DND-41 (cell line): ENCODE data around the gene GATAD2B.

ENCODE experiments used
- ATAC-seq: fragments of 200-7000 bp; cut with Tn5 transposase; 3 replicates; pipeline ENCODE4 v1.9.1; 2021; ENCODE audit warnings: low read depth; ENCODE audit not compliant: insufficient read depth
- DNase-seq: peaks from one replicate; pipeline ENCODE4 v3.0.0-alpha.2; 2020
- H2AFZ ChIP-seq: 2 replicates; pipeline ENCODE4 v1.6.0; 2012; ENCODE audit warnings: low read depth, low read length
- H3K27ac ChIP-seq: 2 replicates; pipeline ENCODE4 v1.5.1; 2012; ENCODE audit warnings: low read length, inconsistent platforms
- H3K27me3 ChIP-seq: fragments of 200-600 bp; sonication (generic); 2 replicates; pipeline ENCODE4 v1.6.0; 2012; ENCODE audit warnings: low read length, mild to moderate bottlenecking, inconsistent platforms; ENCODE audit not compliant: insufficient read depth, poor library complexity
- H3K36me3 ChIP-seq: 2 replicates; pipeline ENCODE4 v1.5.1; 2012; ENCODE audit warnings: low read length, inconsistent platforms; ENCODE audit not compliant: insufficient read depth
- H3K4me1 ChIP-seq: 2 replicates; pipeline ENCODE4 v1.5.1; 2012; ENCODE audit warnings: mild to moderate bottlenecking, low read length; ENCODE audit not compliant: insufficient read depth
- H3K4me2 ChIP-seq: 2 replicates; pipeline ENCODE4 v1.6.0; 2012; ENCODE audit warnings: mild to moderate bottlenecking, moderate library complexity, low read length, inconsistent platforms; ENCODE audit not compliant: insufficient read depth
- H3K4me3 ChIP-seq, 2 experiments: fragments of 200-600 bp in 1 of 2; shearing (Covaris generic) in 1 of 2; 2 replicates each; pipeline ENCODE4 v1.5.1; 2012 to 2016; ENCODE audit warnings: inconsistent platforms in 2 of 2, low read length in 2 of 2, mild to moderate bottlenecking in 2 of 2, low read depth in 1 of 2, moderate library complexity in 1 of 2
- H3K79me2 ChIP-seq: 2 replicates; pipeline ENCODE4 v1.6.0; 2012; ENCODE audit warnings: low read length, inconsistent platforms; ENCODE audit not compliant: insufficient read depth
- H3K9ac ChIP-seq: 2 replicates; pipeline ENCODE4 v1.6.0; 2012; ENCODE audit warnings: low read depth, mild to moderate bottlenecking, inconsistent platforms, low read length, moderate library complexity
- H3K9me3 ChIP-seq: 2 replicates; pipeline ENCODE4 v1.5.1; 2012; ENCODE audit warnings: low read length, moderate library complexity, mild to moderate bottlenecking, inconsistent platforms; ENCODE audit not compliant: insufficient read depth, severe bottlenecking
- H4K20me1 ChIP-seq: 2 replicates; pipeline ENCODE4 v1.6.0; 2012; ENCODE audit warnings: low read length; ENCODE audit not compliant: insufficient read depth
- EZH2 ChIP-seq: IDR thresholded peaks from 3 replicates; pipeline ENCODE4 v1.6.1; 2012; ENCODE audit warnings: borderline replicate concordance, low read depth, mild to moderate bottlenecking, moderate library complexity, low read length, inconsistent platforms; ENCODE audit not compliant: severe bottlenecking
- TF ChIP-seq, protein P1 (sequence below): IDR thresholded peaks from 2 replicates; pipeline ENCODE4 v1.5.1; 2012; ENCODE audit warnings: borderline replicate concordance, low read length, moderate library complexity, mild to moderate bottlenecking; ENCODE audit not compliant: poor library complexity, severe bottlenecking; ENCODE audit errors: extremely low read depth

Gene GATAD2B

DNA sequence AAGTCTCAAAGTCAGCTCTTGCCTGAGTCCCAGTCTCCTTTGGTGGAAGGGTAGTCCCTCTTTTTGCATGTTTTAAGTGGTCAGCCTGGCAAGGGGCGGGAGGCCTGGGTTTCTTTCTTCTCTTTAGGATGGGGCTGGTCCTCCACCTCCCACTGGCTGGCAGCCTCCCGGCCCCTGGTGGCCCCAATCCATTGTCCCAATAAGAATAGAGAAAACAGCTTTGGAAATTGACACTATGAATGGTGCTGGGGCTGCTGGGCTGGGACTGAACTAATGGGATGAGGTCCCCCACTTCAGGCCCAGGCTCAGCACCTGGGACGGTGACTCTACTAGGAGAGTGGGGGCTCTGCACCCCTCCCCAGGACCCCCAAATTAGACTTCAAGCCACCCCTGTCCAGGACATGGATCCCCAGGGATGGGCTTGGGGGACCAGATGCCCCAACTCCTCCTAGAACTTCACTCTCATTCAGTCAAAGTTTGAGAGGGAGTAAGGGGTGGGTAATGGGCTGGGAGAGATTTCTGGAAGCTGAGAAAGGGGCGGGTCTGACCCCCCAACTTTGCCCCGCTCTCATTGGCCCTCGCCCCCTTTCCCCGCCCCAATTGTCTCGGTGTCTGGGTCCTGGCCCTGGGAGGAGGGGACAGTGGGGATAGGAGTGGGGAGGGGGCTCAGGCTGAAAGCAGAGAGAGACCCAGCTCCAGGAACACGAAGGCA lies 129.4 kb downstream of the GATAD2B start:
- no peaks in the 10 kb centered on the region for H3K79me2 ChIP-seq
- no peak overlapping the region for H3K4me3 ChIP-seq
- no peaks in the 10 kb centered on the region for H4K20me1 ChIP-seq
- H3K9ac ChIP-seq: no peak overlapping the region
- TF ChIP-seq, protein P1, sequence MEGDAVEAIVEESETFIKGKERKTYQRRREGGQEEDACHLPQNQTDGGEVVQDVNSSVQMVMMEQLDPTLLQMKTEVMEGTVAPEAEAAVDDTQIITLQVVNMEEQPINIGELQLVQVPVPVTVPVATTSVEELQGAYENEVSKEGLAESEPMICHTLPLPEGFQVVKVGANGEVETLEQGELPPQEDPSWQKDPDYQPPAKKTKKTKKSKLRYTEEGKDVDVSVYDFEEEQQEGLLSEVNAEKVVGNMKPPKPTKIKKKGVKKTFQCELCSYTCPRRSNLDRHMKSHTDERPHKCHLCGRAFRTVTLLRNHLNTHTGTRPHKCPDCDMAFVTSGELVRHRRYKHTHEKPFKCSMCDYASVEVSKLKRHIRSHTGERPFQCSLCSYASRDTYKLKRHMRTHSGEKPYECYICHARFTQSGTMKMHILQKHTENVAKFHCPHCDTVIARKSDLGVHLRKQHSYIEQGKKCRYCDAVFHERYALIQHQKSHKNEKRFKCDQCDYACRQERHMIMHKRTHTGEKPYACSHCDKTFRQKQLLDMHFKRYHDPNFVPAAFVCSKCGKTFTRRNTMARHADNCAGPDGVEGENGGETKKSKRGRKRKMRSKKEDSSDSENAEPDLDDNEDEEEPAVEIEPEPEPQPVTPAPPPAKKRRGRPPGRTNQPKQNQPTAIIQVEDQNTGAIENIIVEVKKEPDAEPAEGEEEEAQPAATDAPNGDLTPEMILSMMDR: no peak
- TF ChIP-seq EZH2: no peak
- ATAC-seq (no peak), DNase-seq (no peak)
- H3K4me1 ChIP-seq: peaks cover 3% of the 10 kb centered on the region; the same call in 1 of the 2 replicates
- no peaks in the 10 kb centered on the region for H3K9me3 ChIP-seq
- no peaks in the 10 kb centered on the region for H3K27me3 ChIP-seq
- H3K4me2 ChIP-seq: no peak overlapping the region
- H3K36me3 ChIP-seq: no peaks in the 10 kb centered on the region
- H2AFZ ChIP-seq: no peak overlapping the region
- no peak overlapping the region for H3K27ac ChIP-seq

DNA sequence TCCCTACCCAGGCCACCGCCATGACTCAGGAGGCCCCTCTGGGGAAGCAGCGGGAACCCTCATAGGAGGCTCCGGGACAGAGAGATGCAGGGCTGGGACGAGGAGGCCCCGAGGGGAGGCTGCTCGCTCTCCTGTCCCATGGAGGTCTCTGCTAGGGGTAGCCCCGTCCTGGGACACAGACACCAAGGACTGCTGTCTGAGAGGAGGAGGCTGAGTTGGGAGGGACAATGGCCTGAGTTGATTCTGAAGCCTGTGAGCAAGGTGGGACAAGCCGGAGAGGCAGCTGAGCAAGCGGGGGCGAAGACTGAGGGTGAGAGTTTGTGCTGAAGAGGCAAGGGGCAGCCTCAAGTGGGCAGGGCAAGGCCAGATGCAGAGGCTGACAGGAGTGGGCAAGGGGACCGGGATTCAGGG lies 130.1 kb downstream of the GATAD2B start:
- Histone ChIP-seq H3K27me3 (no peaks in the 10 kb centered on the region), H3K4me1 (peaks cover 3% of the 10 kb centered on the region; the same call in 1 of the 2 replicates), H2AFZ (no peak overlapping the region), H3K4me2 (no peak overlapping the region), H3K79me2 (no peaks in the 10 kb centered on the region), H3K36me3 (no peaks in the 10 kb centered on the region), H4K20me1 (no peaks in the 10 kb centered on the region), H3K4me3 (no peak overlapping the region), H3K9me3 (no peaks in the 10 kb centered on the region), H3K27ac (no peak overlapping the region), H3K9ac (no peak overlapping the region)
- no peak for TF ChIP-seq EZH2
- TF ChIP-seq, protein P1: no peak
- ATAC-seq (no peak), DNase-seq (no peak)

DNA sequence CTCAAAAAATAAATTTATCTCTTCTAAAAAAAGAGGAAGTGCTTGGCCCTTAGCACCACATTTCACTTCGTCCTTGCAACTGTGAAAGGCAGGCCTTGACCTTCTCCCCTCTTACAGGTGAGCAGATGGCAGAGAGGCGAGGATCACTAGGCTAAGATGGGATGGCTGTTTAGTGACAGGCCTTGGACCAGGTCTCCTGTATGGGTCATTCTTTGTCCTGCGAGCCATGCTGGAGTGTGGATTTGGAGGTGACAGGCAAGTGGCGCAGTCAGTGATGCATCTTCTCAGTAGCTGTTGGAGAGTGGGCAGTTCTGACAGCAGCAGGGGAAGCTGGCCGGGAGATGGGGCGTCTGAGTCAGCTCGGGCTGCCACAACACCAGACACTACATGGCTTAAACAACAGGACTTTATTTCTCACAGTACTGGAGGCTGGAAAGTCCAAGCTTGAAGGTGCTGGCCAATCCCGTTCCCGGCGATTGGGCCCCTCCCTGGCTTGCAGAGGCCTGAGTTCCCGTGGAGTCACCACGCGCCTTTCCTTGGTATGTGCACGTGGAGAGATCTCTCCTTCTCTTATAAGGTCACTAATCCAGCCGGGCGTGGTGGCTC lies 131.0 kb downstream of the GATAD2B start:
- Histone ChIP-seq H3K27ac (no peak overlapping the region), H3K27me3 (no peaks in the 10 kb centered on the region), H3K9me3 (no peaks in the 10 kb centered on the region), H2AFZ (no peak overlapping the region), H3K4me3 (no peak overlapping the region), H3K79me2 (no peaks in the 10 kb centered on the region), H3K9ac (no peak overlapping the region), H3K36me3 (no peaks in the 10 kb centered on the region), H3K4me1 (peaks cover 3% of the 10 kb centered on the region; the same call in 1 of the 2 replicates), H3K4me2 (no peak overlapping the region), H4K20me1 (no peaks in the 10 kb centered on the region)
- no peak for TF ChIP-seq EZH2
- TF ChIP-seq, protein P1: no peak
- no peak for ATAC-seq
- no peak for DNase-seq
